B cell (primary cell): ENCODE data around the gene PEAK1.

Experiments used
- CTCF ChIP-seq: fragments of 200-600 bp; IDR thresholded peaks from one replicate; pipeline ENCODE4 v1.8.0; 2022; ENCODE audit warnings: antibody characterized with exemption, mild to moderate bottlenecking
- EZH2 ChIP-seq: IDR thresholded peaks from 2 replicates; pipeline ENCODE4 v1.6.1; 2012; ENCODE audit warnings: borderline replicate concordance, low read depth, mild to moderate bottlenecking, moderate library complexity, low read length; ENCODE audit not compliant: insufficient read depth, poor library complexity, severe bottlenecking

GRCh38 chr15:77350792-77351191 is 69.1 kb downstream of the PEAK1 start:
- TF ChIP-seq CTCF (no peak), EZH2 (no peak)
